Naive thymus-derived CD4-positive, alpha-beta T cell (primary cell): ENCODE measurements around the gene RNF126. TPM values are rescaled to one million over a fixed set of nuclear protein-coding genes. Genes with fewer than 3 reads are reported as not detected.

Experiments
- ATAC-seq: fragments of 150-1000 bp; cut with Tn5 transposase; 2 replicates; pipeline ENCODE4 v1.10.0; 2021; ENCODE audit warnings: mild to moderate bottlenecking, moderate library complexity
- CTCF ChIA-PET: fragments of 350-600 bp; sonication (Branson Sonifier 250); formaldehyde crosslinking; loops from one replicate; lab custom pipeline; 2021; ENCODE audit warnings: antibody characterized with exemption; lab: Charles Lee
- POLR2A ChIA-PET: fragments of 350-600 bp; sonication (Branson Sonifier 250); formaldehyde crosslinking; loops from one replicate; lab custom pipeline; 2021; ENCODE audit warnings: antibody characterized with exemption, inconsistent platforms; lab: Charles Lee
- DNase-seq, 9 donors: peaks; one replicate each; pipeline versions ENCODE4 v3.0.0 to v3.0.0-alpha.2; 2020 to 2022; ENCODE audit warnings: mixed read lengths in 1 of 9
- H3K27ac ChIP-seq: one replicate; pipeline ENCODE4 v1.7.0; 2013; ENCODE audit warnings: mild to moderate bottlenecking, low read depth, low read length, moderate library complexity
- H3K27me3 ChIP-seq, 2 donors: one replicate each; pipeline ENCODE4 v1.7.0; 2013; ENCODE audit warnings: low read length in 2 of 2, mild to moderate bottlenecking in 2 of 2, moderate library complexity in 2 of 2; ENCODE audit not compliant: control insufficient read depth in 2 of 2, insufficient read depth in 2 of 2
- H3K36me3 ChIP-seq, 3 experiments: 1 replicate in 2 of 3; 2 replicates in 1 of 3; pipeline ENCODE4 v1.7.0; 2013; ENCODE audit warnings: low read length in 3 of 3, mild to moderate bottlenecking in 3 of 3, moderate library complexity in 1 of 3; ENCODE audit not compliant: insufficient read depth in 3 of 3, control insufficient read depth in 2 of 3
- H3K4me1 ChIP-seq, 2 donors: one replicate each; pipeline ENCODE4 v1.7.0; 2013; ENCODE audit warnings: low read length in 2 of 2, mild to moderate bottlenecking in 2 of 2, moderate library complexity in 1 of 2; ENCODE audit not compliant: control insufficient read depth in 2 of 2, insufficient read depth in 2 of 2
- H3K4me3 ChIP-seq: 2 replicates; pipeline ENCODE4 v1.7.0; 2013; ENCODE audit warnings: mild to moderate bottlenecking, low read length
- H3K9me3 ChIP-seq, 3 experiments: 1 replicate in 2 of 3; 2 replicates in 1 of 3; pipeline ENCODE4 v1.7.0; 2013; ENCODE audit warnings: low read length in 3 of 3; ENCODE audit not compliant: control insufficient read depth in 2 of 3
- H3K27ac Mint-ChIP-seq, 9 donors: one replicate each; pipeline ENCODE4 v1.8.0; 2020 to 2022; ENCODE audit warnings: mixed read lengths in 9 of 9, mild to moderate bottlenecking in 8 of 9, moderate library complexity in 5 of 9, inconsistent platforms in 2 of 9
- H3K27me3 Mint-ChIP-seq, 5 donors: one replicate each; pipeline ENCODE4 v1.8.0; 2021 to 2022; ENCODE audit warnings: mixed read lengths in 5 of 5, mild to moderate bottlenecking in 1 of 5
- H3K36me3 Mint-ChIP-seq, 5 donors: one replicate each; pipeline ENCODE4 v1.8.0; 2020 to 2022; ENCODE audit warnings: mixed read lengths in 5 of 5, mild to moderate bottlenecking in 3 of 5, inconsistent platforms in 1 of 5
- H3K4me1 Mint-ChIP-seq, 7 donors: one replicate each; pipeline ENCODE4 v1.8.0; 2020 to 2022; ENCODE audit warnings: mixed read lengths in 7 of 7, mild to moderate bottlenecking in 3 of 7, inconsistent platforms in 1 of 7
- H3K4me3 Mint-ChIP-seq, 10 donors: one replicate each; pipeline ENCODE4 v1.8.0; 2020 to 2022; ENCODE audit warnings: mild to moderate bottlenecking in 10 of 10, mixed read lengths in 10 of 10, moderate library complexity in 6 of 10, inconsistent platforms in 2 of 10
- H3K9me3 Mint-ChIP-seq, 11 donors: one replicate each; pipeline ENCODE4 v1.8.0; 2020 to 2022; ENCODE audit warnings: mixed read lengths in 11 of 11, mild to moderate bottlenecking in 4 of 11, inconsistent platforms in 1 of 11, moderate library complexity in 1 of 11
- intact Hi-C, 2 donors: fragments of 100-400 bp; cut with micrococcal nuclease; formaldehyde crosslinking; loops; one replicate each; pipeline ENCODE4 v1.15.1; 2023
- polyA plus RNA-seq, 2 donors: library from polyadenylated mRNA; unstranded; fragments of 300-500 nt; fragmentation: Illumina TruSeq; gene quantifications; one replicate each; pipeline ENCODE4 v1.2.3, GENCODE V29; 2021
- total RNA-seq, 6 experiments: library from RNA in 5 of 6; stranded (reverse) in 5 of 6; gene quantifications; 1 replicate in 5 of 6; 2 replicates in 1 of 6; pipeline ENCODE4 v1.2.3 and lab custom pipeline; 2021 to 2026

Gene RNF126
- total and polyA plus RNA-seq, 7 experiments from 2014 or later: 55.3 to 110 (median 96.0) TPM

DNA sequence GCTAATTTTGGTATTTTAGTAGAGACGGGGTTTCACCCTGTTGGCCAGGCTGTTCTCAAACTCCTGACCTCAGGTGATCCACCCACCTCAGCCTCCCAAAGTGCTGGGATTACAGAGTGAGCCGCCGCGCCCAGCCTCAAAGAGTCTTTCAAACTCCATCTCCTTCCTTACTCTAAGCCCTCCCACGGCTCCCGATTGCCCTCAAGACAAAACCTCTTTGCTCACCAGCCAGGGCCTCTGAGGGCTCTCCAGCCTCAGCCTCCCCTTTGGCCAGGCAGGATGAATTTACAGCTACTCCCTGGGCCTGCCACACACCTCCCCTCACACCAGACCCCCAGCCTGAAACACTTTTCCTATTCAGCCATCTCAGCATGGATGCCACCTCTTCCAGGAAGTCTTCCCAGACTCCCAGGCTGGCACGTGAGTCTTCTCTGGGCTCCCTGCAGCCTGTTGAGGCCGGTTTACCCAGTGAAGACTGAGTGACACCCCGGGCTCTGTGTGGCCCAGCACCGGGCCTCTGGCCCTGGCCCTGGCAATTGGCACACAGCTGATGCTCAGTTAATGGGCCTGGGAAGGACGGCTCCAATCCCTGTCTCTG is 24.7 kb upstream of the RNF126 start:
- Histone ChIP-seq H3K4me3 (no peak overlapping the region), H3K4me1 (no peaks in the 10 kb centered on the region), H3K36me3 (no peaks in the 10 kb centered on the region), H3K27ac (no peak overlapping the region), H3K9me3 (no peaks in the 10 kb centered on the region), H3K27me3 (no peaks in the 10 kb centered on the region)
- H3K4me3 Mint-ChIP-seq: no peak overlapping the region
- ChIA-PET CTCF (no interaction called here), POLR2A (no interaction called here)
- H3K27me3 Mint-ChIP-seq: no peaks in the 10 kb centered on the region
- DNase-seq: no peak
- peaks cover 0 to 1% (median 0%) of the 10 kb centered on the region in 7 donors for H3K4me1 Mint-ChIP-seq
- intact Hi-C loops: no loop called here
- no peak for ATAC-seq
- peak overlapping the region in 1 of 9 donors; percentile 79 for H3K27ac Mint-ChIP-seq
- H3K36me3 Mint-ChIP-seq: no peaks in the 10 kb centered on the region
- no peaks in the 10 kb centered on the region for H3K9me3 Mint-ChIP-seq

DNA sequence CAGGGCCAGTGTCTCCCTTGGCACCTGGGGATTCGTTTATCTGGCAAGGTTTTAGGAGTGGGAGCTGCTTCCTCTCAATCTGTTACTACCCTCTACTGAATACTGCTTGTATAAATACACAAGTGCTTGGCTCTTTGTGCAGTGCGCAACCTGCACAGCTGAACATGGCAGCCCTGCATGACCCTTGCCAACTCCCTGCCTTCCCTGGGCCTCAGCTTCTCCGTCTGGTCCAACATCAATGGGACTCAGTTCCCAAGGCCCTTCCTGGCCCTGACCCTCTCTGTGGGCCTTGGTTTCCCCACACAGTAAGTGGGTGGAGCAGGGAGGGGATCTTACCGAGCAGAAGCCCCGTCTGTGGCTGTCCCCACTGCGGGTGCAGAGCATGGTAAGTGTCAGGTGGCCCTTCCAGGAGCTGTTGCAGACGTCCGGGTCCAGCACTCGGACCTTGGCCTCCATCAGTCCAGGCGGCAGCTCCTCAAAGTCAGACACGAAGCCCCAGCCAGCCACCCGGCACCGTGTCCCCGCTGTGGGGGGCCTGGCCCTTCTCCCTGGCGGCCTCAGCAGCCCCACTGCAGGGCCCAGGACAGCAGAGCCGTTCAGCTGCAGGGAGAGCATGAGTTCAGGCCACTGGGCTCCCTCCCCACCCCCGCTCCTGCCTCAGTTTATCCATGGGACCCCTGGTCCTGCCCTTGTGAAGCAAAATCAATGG is 23.7 kb upstream of the RNF126 start:
- ChIA-PET CTCF (no interaction called here), POLR2A (no interaction called here)
- H3K9me3 ChIP-seq: no peaks in the 10 kb centered on the region

DNA sequence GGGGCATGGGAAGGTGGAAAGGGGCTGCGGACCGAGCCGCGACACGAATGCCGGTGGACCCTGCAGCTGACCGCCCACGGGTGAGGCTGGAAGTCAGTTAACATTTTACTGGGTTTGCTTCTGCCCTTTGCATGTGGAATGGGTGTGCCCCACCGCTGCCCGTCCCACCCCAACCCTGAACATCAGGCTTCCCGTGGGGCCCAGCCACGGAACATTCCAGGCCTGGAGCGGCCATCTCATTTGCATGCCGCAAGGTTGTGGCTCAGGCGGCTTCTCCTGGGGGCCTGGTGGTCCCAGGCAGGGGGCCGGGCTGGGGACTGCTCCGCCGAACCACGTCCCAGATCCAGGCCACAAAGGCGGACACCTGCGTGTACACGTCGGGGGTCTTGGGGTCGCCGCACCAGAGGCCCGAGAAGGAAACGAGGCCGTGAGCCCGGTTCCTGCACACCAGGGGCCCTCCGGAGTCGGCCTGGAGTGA is 22.5 kb upstream of the RNF126 start:
- Mint-ChIP-seq H3K27me3 (no peaks in the 10 kb centered on the region), H3K36me3 (no peaks in the 10 kb centered on the region), H3K4me3 (no peak overlapping the region), H3K27ac (no peak overlapping the region), H3K9me3 (no peaks in the 10 kb centered on the region), H3K4me1 (peaks cover 0 to 5% (median 0%) of the 10 kb centered on the region in 7 donors)
- H3K36me3 ChIP-seq: no peaks in the 10 kb centered on the region
- POLR2A ChIA-PET: no interaction called here
- H3K27me3 ChIP-seq: no peaks in the 10 kb centered on the region
- H3K4me3 ChIP-seq: no peak overlapping the region
- H3K4me1 ChIP-seq: peaks cover 0 to 6% of the 10 kb centered on the region in 2 donors
- no peak for ATAC-seq
- no peak for DNase-seq
- intact Hi-C loops: no loop called here
- CTCF ChIA-PET: no interaction called here
- no peaks in the 10 kb centered on the region for H3K9me3 ChIP-seq
- H3K27ac ChIP-seq: no peak overlapping the region

More for the DNA sequence above, 23.7 kb upstream of the RNF126 start:
- intact Hi-C loops: no loop called here
- Histone ChIP-seq H3K27me3 (no peaks in the 10 kb centered on the region), H3K4me1 (no peaks in the 10 kb centered on the region), H3K36me3 (no peaks in the 10 kb centered on the region), H3K27ac (no peak overlapping the region), H3K4me3 (no peak overlapping the region)
- Mint-ChIP-seq H3K27me3 (no peaks in the 10 kb centered on the region), H3K4me1 (peaks cover 0 to 1% (median 0%) of the 10 kb centered on the region in 7 donors), H3K4me3 (no peak overlapping the region), H3K9me3 (no peaks in the 10 kb centered on the region), H3K27ac (no peak overlapping the region), H3K36me3 (no peaks in the 10 kb centered on the region)
- DNase-seq: no peak
- no peak for ATAC-seq

DNA sequence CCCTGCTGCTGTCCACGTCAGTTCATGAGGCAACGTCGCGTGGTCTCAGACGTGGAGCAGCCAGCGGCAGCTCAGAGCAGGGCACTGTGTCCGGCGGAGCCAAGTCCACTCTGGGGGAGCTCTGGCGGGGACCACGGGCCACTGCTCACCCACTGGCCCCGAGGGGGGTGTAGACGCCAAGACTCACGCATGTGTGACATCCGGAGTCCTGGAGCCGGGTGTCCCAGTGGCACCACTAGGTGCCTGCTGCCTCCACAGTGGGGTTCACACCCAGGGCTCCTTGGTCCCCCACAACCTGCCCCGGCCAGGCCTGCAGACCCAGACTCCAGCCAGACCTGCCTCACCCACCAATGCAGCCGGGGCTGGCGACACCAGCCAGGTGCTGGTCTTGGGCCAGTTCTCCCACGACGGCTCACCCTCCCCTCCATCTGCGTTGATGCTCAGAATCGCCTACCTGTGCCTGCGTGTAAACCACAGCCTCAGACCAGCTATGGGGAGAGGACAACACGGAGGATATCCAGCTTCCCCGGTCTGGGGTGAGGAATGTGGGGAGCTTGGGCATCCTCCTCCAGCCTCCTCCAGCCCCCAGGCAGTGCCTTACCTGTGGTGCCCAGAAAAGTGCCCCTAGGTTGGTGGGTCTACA is 19.8 kb upstream of the RNF126 start:
- Histone ChIP-seq H3K4me3 (no peak overlapping the region), H3K27me3 (no peaks in the 10 kb centered on the region), H3K27ac (no peak overlapping the region), H3K36me3 (no peaks in the 10 kb centered on the region), H3K9me3 (no peaks in the 10 kb centered on the region), H3K4me1 (peaks cover 5 to 12% of the 10 kb centered on the region in 2 donors)
- DNase-seq (no peak), ATAC-seq (no peak)
- intact Hi-C loops: loop anchor here in 1 of 2 donors (5.0 kb wide), 4 partner anchors 50 to 490 kb away; partner anchors contain the start of genes SBNO2 and WDR18
- ChIA-PET CTCF (no interaction called here), POLR2A (no interaction called here)
- no peaks in the 10 kb centered on the region for H3K36me3 Mint-ChIP-seq
- H3K4me3 Mint-ChIP-seq: no peak overlapping the region
- H3K27ac Mint-ChIP-seq: peak overlapping the region in 1 of 9 donors; percentile 13
- no peaks in the 10 kb centered on the region for H3K9me3 Mint-ChIP-seq
- no peaks in the 10 kb centered on the region for H3K27me3 Mint-ChIP-seq
- peaks cover 0 to 8% (median 0%) of the 10 kb centered on the region in 7 donors for H3K4me1 Mint-ChIP-seq

DNA sequence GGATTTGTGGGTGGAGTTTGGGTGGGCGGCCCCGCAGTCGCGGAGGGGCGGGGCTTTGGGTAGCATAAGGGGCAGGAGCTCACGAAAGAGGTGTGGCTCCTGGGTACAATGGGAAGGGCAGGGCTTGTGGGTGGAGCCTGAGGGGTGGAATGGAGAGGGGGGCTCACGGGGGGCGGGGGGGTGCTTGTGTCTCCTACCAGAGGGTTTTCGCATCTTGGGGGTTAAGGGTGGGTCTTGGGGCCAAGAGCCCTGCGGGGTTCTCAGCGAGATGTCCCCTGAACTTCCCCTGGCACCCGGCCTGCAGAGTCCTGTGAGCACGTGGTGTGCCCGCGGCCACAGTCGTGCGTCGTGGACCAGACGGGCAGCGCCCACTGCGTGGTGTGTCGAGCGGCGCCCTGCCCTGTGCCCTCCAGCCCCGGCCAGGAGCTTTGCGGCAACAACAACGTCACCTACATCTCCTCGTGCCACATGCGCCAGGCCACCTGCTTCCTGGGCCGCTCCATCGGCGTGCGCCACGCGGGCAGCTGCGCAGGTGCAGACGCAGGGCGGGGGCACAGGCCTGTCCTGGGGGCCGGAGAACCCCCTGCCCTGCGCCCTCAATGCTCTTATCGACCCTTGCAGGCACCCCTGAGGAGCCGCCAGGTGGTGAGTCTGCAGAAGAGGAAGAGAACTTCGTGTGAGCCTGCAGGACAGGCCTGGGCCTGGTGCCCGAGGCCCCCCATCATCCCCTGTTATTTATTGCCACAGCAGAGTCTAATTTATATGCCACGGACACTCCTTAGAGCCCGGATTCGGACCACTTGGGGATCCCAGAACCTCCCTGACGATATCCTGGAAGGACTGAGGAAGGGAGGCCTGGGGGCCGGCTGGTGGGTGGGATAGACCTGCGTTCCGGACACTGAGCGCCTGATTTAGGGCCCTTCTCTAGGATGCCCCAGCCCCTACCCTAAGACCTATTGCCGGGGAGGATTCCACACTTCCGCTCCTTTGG is 18.3 kb upstream of the RNF126 start:
- Mint-ChIP-seq H3K4me3 (peak overlapping the region; percentile 77 to 95 (median 92)), H3K27ac (peak overlapping the region; percentile 89 to 100 (median 98))

More for the DNA sequence above, 18.3 kb upstream of the RNF126 start:
- no peaks in the 10 kb centered on the region for H3K36me3 Mint-ChIP-seq
- peaks cover 5 to 12% of the 10 kb centered on the region in 2 donors for H3K4me1 ChIP-seq
- intact Hi-C loops: loop anchor here (2.0 to 5.0 kb wide), 7 partner anchors 51 to 491 kb away; partner anchors contain the start of genes POLR2E (in 1 of the 2), SBNO2 (in 1 of the 2), TPGS1 (in 1 of the 2) and WDR18 (in 1 of the 2)
- POLR2A ChIA-PET: interaction anchor here (1.0 to 1.4 kb wide), 4 partner anchors 18 to 588 kb away, joined by 3 to 11 read pairs (median 4); partner anchors contain the start of genes BSG, CIRBP and RNF126
- H3K4me3 ChIP-seq: peak overlapping the region; percentile 78
- H3K9me3 Mint-ChIP-seq: no peaks in the 10 kb centered on the region
- CTCF ChIA-PET: no interaction called here
- H3K4me1 Mint-ChIP-seq: peaks cover 0 to 8% (median 0%) of the 10 kb centered on the region in 7 donors
- ATAC-seq (no peak), DNase-seq (peak in 7 of 9 donors; percentile 33 to 49 (median 41))
- H3K36me3 ChIP-seq: no peaks in the 10 kb centered on the region
- peak overlapping the region; percentile 82 for H3K27ac ChIP-seq
- H3K9me3 ChIP-seq: no peaks in the 10 kb centered on the region
- no peaks in the 10 kb centered on the region for H3K27me3 ChIP-seq
- H3K27me3 Mint-ChIP-seq: peaks cover 0 to 5% (median 0%) of the 10 kb centered on the region in 5 donors
